RWPE2 (cell line): ENCODE results near the gene FTSJ1.

Experiments used
- ATAC-seq: fragments of 200-7000 bp; cut with Tn5 transposase; 3 replicates; pipeline ENCODE4 v1.9.1; 2021; ENCODE audit warnings: low read depth
- DNase-seq: peaks from one replicate; pipeline ENCODE4 v3.0.0-alpha.2; 2020; ENCODE audit warnings: low spot score
- H3K27ac ChIP-seq: fragments of 450-650 bp; 2 replicates; pipeline ENCODE4 v1.5.1; 2017; ENCODE audit warnings: mild to moderate bottlenecking; ENCODE audit not compliant: poor library complexity, severe bottlenecking
- H3K27me3 ChIP-seq: fragments of 250-450 bp; sonication (Bioruptor Pico); 2 replicates; pipeline ENCODE4 v1.5.1; 2021; ENCODE audit warnings: mild to moderate bottlenecking, moderate library complexity; ENCODE audit not compliant: insufficient read depth, poor library complexity, severe bottlenecking
- H3K36me3 ChIP-seq: fragments of 250-450 bp; sonication (Bioruptor Pico); 2 replicates; pipeline ENCODE4 v1.5.1; 2020; ENCODE audit warnings: low read depth, mild to moderate bottlenecking, moderate library complexity
- H3K4me1 ChIP-seq: fragments of 250-450 bp; sonication (Bioruptor Pico); 2 replicates; pipeline ENCODE4 v1.5.1; 2021; ENCODE audit warnings: mild to moderate bottlenecking, moderate library complexity; ENCODE audit not compliant: insufficient read depth, poor library complexity, severe bottlenecking
- H3K4me3 ChIP-seq: fragments of 250-450 bp; sonication (Bioruptor Pico); 2 replicates; pipeline ENCODE4 v1.5.1; 2021; ENCODE audit warnings: mild to moderate bottlenecking, moderate library complexity; ENCODE audit not compliant: severe bottlenecking
- H3K9me3 ChIP-seq: fragments of 250-450 bp; sonication (Bioruptor Pico); 2 replicates; pipeline ENCODE4 v1.5.1; 2021; ENCODE audit warnings: mild to moderate bottlenecking, moderate library complexity; ENCODE audit not compliant: severe bottlenecking
- CTCF ChIP-seq: fragments of 450-650 bp; IDR thresholded peaks from one replicate; pipeline ENCODE4 v1.5.1; 2017; ENCODE audit warnings: mild to moderate bottlenecking, moderate library complexity; ENCODE audit not compliant: poor library complexity, severe bottlenecking

FTSJ1 gene

GRCh38 chrX:48468247-48468671 lies 7.7 kb upstream of the FTSJ1 start:
- peak overlapping the region; percentile 30 for H3K27ac ChIP-seq
- ATAC-seq (no peak), DNase-seq (no peak)
- TF ChIP-seq CTCF, result no peak
- H3K9me3 ChIP-seq, result no peaks in the 10 kb centered on the region
- peak overlapping the region; percentile 25 for H3K4me3 ChIP-seq
- no peaks in the 10 kb centered on the region for H3K4me1 ChIP-seq
- no peaks in the 10 kb centered on the region for H3K27me3 ChIP-seq
- H3K36me3 ChIP-seq, result no peaks in the 10 kb centered on the region

GRCh38 chrX:48468693-48469691 lies 7.0 kb upstream of the FTSJ1 start:
- Histone ChIP-seq H3K9me3 (no peaks in the 10 kb centered on the region), H3K36me3 (no peaks in the 10 kb centered on the region), H3K4me1 (no peaks in the 10 kb centered on the region), H3K27ac (peak overlapping the region; percentile 30), H3K4me3 (peak overlapping the region; percentile 25), H3K27me3 (no peaks in the 10 kb centered on the region)
- ATAC-seq (no peak), DNase-seq (no peak)
- no peak for TF ChIP-seq CTCF

- no peak for ATAC-seq
- H3K27me3 ChIP-seq, result no peaks in the 10 kb centered on the region
- no peak for TF ChIP-seq CTCF
- H3K4me3 ChIP-seq, result peak within 1 kb of the TSS; percentile 25
- DNase-seq, result no peak
- H3K9me3 ChIP-seq, result no peaks in the 10 kb centered on the region
- H3K4me1 ChIP-seq, result no peaks in the 10 kb centered on the region
- H3K27ac ChIP-seq, result peak within 1 kb of the TSS; percentile 30
- no peaks in the 10 kb centered on the region for H3K36me3 ChIP-seq
These were observed 5.7 kb upstream of the FTSJ1 start, which contains the start of gene SLC38A5 for GRCh38 chrX:48470110-48470832. SLC38A5 (minus strand) TSS chrX:48470260; CDS start chrX:48467924, 2,336 bp downstream.

GRCh38 chrX:48470833-48471118 lies 5.2 kb upstream of the FTSJ1 start:
- no peak overlapping the region for H3K4me3 ChIP-seq
- no peaks in the 10 kb centered on the region for H3K4me1 ChIP-seq
- no peaks in the 10 kb centered on the region for H3K36me3 ChIP-seq
- DNase-seq (no peak), ATAC-seq (no peak)
- no peak for TF ChIP-seq CTCF
- H3K9me3 ChIP-seq, result no peaks in the 10 kb centered on the region
- no peaks in the 10 kb centered on the region for H3K27me3 ChIP-seq
- no peak overlapping the region for H3K27ac ChIP-seq

- Histone ChIP-seq H3K27me3 (no peaks in the 10 kb centered on the region), H3K36me3 (no peaks in the 10 kb centered on the region), H3K4me3 (no peak overlapping the region), H3K27ac (no peak overlapping the region), H3K4me1 (no peaks in the 10 kb centered on the region), H3K9me3 (no peaks in the 10 kb centered on the region)
- no peak for TF ChIP-seq CTCF
- ATAC-seq (no peak), DNase-seq (no peak)
These were observed 4.5 kb upstream of the FTSJ1 start for GRCh38 chrX:48471504-48471903.
